HepG2 (cell line): ENCODE measurements around the gene PHYHIPL. TPM values are rescaled to one million over a fixed set of nuclear protein-coding genes. Genes with fewer than 3 reads are reported as not detected.
A peak's percentile ranks its signal among the peaks of the same experiment; 100 is the strongest.

ENCODE experiments used
- ARNT ChIP-seq: fragments of 450-650 bp; IDR thresholded peaks from 2 replicates; pipeline ENCODE4 v1.6.1; 2017
- FOXJ3 ChIP-seq: sonication (generic); formaldehyde crosslinking; IDR thresholded peaks from 2 replicates; pipeline ENCODE4 v1.4.0; 2020; ENCODE audit warnings: missing genetic modification reagents, mild to moderate bottlenecking, borderline replicate concordance
- HNRNPK ChIP-seq: fragments of 200-400 bp; formaldehyde crosslinking; IDR thresholded peaks from 2 replicates; pipeline ENCODE4 v1.6.1; 2018; ENCODE audit warnings: low read length, low read depth, moderate library complexity, mild to moderate bottlenecking; ENCODE audit not compliant: poor library complexity, severe bottlenecking
- JARID2 ChIP-seq: sonication (generic); formaldehyde crosslinking; IDR thresholded peaks from 2 replicates; pipeline ENCODE4 v1.8.1; 2023; ENCODE audit warnings: missing genetic modification reagents, inconsistent platforms; ENCODE audit not compliant: insufficient replicate concordance
- KDM6A ChIP-seq: IDR thresholded peaks from 2 replicates; pipeline ENCODE4 v1.6.1; 2016; ENCODE audit warnings: low read depth
- KMT2A ChIP-seq: sonication (generic); formaldehyde crosslinking; IDR thresholded peaks from 2 replicates; pipeline ENCODE4 v1.4.0; 2020; ENCODE audit warnings: missing genetic modification reagents
- MNT ChIP-seq: fragments of 450-650 bp; IDR thresholded peaks from 2 replicates; pipeline ENCODE4 v1.6.1; 2016
- NR1H2 ChIP-seq: sonication (generic); formaldehyde crosslinking; IDR thresholded peaks from 2 replicates; pipeline ENCODE4 v1.8.1; 2022; ENCODE audit warnings: low read depth, missing genetic modification reagents, borderline replicate concordance
- ZNF292 ChIP-seq: sonication (generic); formaldehyde crosslinking; IDR thresholded peaks from 2 replicates; pipeline ENCODE4 v1.8.1; 2022; ENCODE audit warnings: mild to moderate bottlenecking, low read depth, missing genetic modification reagents, borderline replicate concordance
- ZNF687 ChIP-seq: sonication (generic); formaldehyde crosslinking; IDR thresholded peaks from 2 replicates; pipeline ENCODE4 v1.5.1; 2020; ENCODE audit warnings: mild to moderate bottlenecking, missing genetic modification reagents, moderate library complexity
- ZNF800 ChIP-seq: sonication (generic); formaldehyde crosslinking; IDR thresholded peaks from 2 replicates; pipeline ENCODE4 v1.4.0; 2020; ENCODE audit warnings: missing genetic modification reagents
- ZSCAN30 ChIP-seq: sonication (generic); formaldehyde crosslinking; IDR thresholded peaks from 2 replicates; pipeline ENCODE4 v1.5.0; 2020; ENCODE audit warnings: mild to moderate bottlenecking, missing genetic modification reagents
- polyA plus RNA-seq, 8 experiments: library from polyadenylated mRNA; depleted of rRNA in 3 of 8; stranded (reverse) in 7 of 8; unstranded in 1 of 8; fragments of >200 nt; fragmentation: Illumina TruSeq in 4 of 8; extraction: Trizol in 4 of 8; gene quantifications; 2 replicates each; pipeline versions ENCODE4 v1.2.1 to v1.2.3, GENCODE V29; 2011 to 2016; ENCODE audit warnings: low read depth in 4 of 8, missing spikeins in 1 of 8, mixed read lengths in 1 of 8; ENCODE audit not compliant: insufficient read depth in 1 of 8
- total RNA-seq, 5 experiments: library from RNA; depleted of rRNA; stranded (reverse); fragments of >200 nt; fragmentation: Illumina TruSeq; extraction: Trizol; gene quantifications; 2 replicates each; pipeline ENCODE4 v1.2.3, GENCODE V29; 2016; ENCODE audit warnings: low read depth in 1 of 5
- TF ChIP-seq, protein P1 (sequence below): sonication (generic); formaldehyde crosslinking; IDR thresholded peaks from 2 replicates; pipeline ENCODE4 v1.8.1; 2023; ENCODE audit warnings: missing genetic modification reagents, mild to moderate bottlenecking, borderline replicate concordance
- TF ChIP-seq, protein P2 (sequence below): sonication (generic); formaldehyde crosslinking; IDR thresholded peaks from 2 replicates; pipeline ENCODE4 v1.5.0; 2020; ENCODE audit warnings: missing genetic modification reagents
- TF ChIP-seq, protein P3 (sequence below): sonication (generic); formaldehyde crosslinking; IDR thresholded peaks from 2 replicates; pipeline ENCODE4 v1.5.0; 2020; ENCODE audit warnings: missing genetic modification reagents, mild to moderate bottlenecking, borderline replicate concordance
- TF ChIP-seq, protein P4 (sequence below), 2 experiments: sonication (generic) in 1 of 2; formaldehyde crosslinking in 1 of 2; IDR thresholded peaks; 2 replicates each; pipeline versions ENCODE4 v1.4.0 to v1.6.1; 2018 to 2020; ENCODE audit warnings: missing genetic modification reagents in 2 of 2, borderline replicate concordance in 1 of 2, low read depth in 1 of 2, mild to moderate bottlenecking in 1 of 2, missing biosample characterization in 1 of 2

The PHYHIPL gene
- total and polyA plus RNA-seq, 2 of the 13 experiments (the other 11 are each of a cell fraction or from before 2014, with no cell fraction given): 40.6 to 78.5 TPM

DNA sequence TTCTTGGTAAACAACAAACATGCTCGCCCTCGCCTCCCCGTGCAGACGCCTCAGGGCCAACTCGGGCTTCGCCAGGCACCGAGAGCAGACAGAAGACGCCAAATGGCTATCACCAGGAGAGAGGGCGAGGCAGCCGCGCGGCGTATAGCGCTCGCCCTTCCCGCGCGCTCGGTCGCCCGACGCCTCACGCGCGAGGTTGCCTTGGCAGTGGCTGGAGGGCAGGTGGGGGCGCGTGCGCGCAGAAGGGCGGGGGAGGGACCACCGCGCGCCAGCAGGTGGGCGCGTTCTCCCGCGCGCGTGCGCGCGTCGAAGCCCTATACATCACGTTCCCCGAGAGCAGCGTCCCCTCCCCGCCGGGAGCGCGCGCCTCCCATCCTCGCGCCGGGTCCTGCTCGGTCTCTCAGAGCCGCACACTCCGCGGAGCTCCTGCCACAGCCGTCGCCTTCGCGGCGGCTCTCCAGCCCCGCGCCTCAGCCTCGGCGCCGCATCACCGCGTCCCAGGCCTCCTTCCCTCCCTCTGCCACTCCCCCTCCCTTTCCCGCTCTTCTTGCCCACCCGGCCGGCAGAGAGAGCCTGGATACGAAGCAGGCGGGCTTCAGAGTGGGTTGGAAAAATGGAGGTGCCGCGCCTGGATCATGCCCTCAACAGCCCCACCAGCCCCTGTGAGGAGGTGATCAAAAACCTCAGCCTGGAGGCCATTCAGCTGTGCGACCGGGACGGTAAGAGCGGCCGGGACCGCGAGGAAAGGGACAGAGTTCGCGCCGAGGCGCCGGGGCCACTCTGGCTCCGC is at the start of gene PHYHIPL (continued):
- TF ChIP-seq FOXJ3 (CRISPR knock-in tag) (0 out of 2 replicates have a peak, but pooled peaks have one; percentile 18), ZNF687 (CRISPR knock-in tag) (peak; percentile 94), HNRNPK (peak; percentile 73), ZNF292 (no peak), JARID2 (CRISPR knock-in tag) (no peak), KDM6A (CRISPR knock-in tag) (no peak), ZNF800 (CRISPR knock-in tag) (0 out of 2 replicates have a peak, but pooled peaks have one; percentile 75), ARNT (no peak), KMT2A (CRISPR knock-in tag) (peak; percentile 53; the same call in 1 of the 2 replicates), NR1H2 (no peak), MNT (no peak), ZSCAN30 (peak; percentile 5; the same call in 1 of the 2 replicates)
- TF ChIP-seq, protein P1, sequence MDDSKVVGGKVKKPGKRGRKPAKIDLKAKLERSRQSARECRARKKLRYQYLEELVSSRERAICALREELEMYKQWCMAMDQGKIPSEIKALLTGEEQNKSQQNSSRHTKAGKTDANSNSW: no peak
- TF ChIP-seq, protein P2, sequence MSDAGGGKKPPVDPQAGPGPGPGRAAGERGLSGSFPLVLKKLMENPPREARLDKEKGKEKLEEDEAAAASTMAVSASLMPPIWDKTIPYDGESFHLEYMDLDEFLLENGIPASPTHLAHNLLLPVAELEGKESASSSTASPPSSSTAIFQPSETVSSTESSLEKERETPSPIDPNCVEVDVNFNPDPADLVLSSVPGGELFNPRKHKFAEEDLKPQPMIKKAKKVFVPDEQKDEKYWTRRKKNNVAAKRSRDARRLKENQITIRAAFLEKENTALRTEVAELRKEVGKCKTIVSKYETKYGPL (CRISPR knock-in tag): 0 out of 2 replicates have a peak, but pooled peaks have one; percentile 71
- TF ChIP-seq, protein P3, sequence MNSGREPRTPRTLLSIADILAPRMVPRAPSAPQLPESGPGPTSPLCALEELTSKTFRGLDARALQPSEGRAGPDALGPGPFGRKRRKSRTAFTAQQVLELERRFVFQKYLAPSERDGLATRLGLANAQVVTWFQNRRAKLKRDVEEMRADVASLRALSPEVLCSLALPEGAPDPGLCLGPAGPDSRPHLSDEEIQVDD: peak; percentile 92; the same call in 1 of the 2 replicates
- TF ChIP-seq, protein P4, sequence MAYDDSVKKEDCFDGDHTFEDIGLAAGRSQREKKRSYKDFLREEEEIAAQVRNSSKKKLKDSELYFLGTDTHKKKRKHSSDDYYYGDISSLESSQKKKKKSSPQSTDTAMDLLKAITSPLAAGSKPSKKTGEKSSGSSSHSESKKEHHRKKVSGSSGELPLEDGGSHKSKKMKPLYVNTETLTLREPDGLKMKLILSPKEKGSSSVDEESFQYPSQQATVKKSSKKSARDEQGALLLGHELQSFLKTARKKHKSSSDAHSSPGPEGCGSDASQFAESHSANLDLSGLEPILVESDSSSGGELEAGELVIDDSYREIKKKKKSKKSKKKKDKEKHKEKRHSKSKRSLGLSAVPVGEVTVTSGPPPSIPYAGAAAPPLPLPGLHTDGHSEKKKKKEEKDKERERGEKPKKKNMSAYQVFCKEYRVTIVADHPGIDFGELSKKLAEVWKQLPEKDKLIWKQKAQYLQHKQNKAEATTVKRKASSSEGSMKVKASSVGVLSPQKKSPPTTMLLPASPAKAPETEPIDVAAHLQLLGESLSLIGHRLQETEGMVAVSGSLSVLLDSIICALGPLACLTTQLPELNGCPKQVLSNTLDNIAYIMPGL (CRISPR knock-in tag; IDR thresholded peaks at IDR 0.05; ENCODE audit: borderline replicate concordance in 1 of 2, low read depth in 1 of 2): peak; percentile 2 to 17; a peak in 1 of 4 replicates
